C4-2B (cell line): ENCODE data around the gene CRTC3.

Experiments
- H3K27ac ChIP-seq: fragments of 450-650 bp; 2 replicates; pipeline ENCODE4 v1.5.1; 2017
- CTCF ChIP-seq: fragments of 450-650 bp; conservative IDR thresholded peaks from 2 replicates; pipeline ENCODE4 v1.5.1; 2017; ENCODE audit warnings: mild to moderate bottlenecking
- ZFX ChIP-seq: fragments of 450-650 bp; IDR thresholded peaks from 2 replicates; pipeline ENCODE4 v1.6.1; 2017

The CRTC3 gene

DNA sequence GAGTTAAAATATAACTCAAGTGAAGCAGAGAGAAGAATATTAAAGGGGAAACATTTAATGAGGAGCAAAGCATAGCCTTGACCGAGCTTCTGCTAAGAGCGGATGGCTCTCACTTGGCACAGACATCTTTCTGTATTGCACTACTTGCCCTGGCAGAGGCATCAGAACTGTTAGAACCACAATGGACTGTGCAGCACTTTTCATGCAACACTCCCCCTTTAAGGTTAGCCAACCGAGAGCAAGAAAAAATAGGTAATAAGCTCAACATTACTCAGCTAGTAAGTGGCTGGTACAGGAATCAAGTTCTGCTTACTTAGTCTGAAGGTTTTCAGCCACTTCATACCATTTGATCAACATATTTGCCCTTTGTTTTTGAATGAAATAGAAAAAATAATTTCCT lies 33.7 kb downstream of the CRTC3 start:
- H3K27ac ChIP-seq, result no peak overlapping the region

GRCh38 chr15:90564051-90564450 lies 34.3 kb downstream of the CRTC3 start:
- TF ChIP-seq ZFX, result no peak
- no peak for TF ChIP-seq CTCF
- H3K27ac ChIP-seq, result no peak overlapping the region

More for the DNA sequence above, 33.7 kb downstream of the CRTC3 start:
- TF ChIP-seq CTCF (no peak), ZFX (no peak)

- no peak overlapping the region for H3K27ac ChIP-seq
- TF ChIP-seq CTCF (no peak), ZFX (no peak)
Observed at GRCh38 chr15:90564590-90564989, 34.9 kb downstream of the CRTC3 start.

GRCh38 chr15:90565866-90566265 lies 36.1 kb downstream of the CRTC3 start:
- H3K27ac ChIP-seq, result no peak overlapping the region
- TF ChIP-seq CTCF (no peak), ZFX (no peak)

DNA sequence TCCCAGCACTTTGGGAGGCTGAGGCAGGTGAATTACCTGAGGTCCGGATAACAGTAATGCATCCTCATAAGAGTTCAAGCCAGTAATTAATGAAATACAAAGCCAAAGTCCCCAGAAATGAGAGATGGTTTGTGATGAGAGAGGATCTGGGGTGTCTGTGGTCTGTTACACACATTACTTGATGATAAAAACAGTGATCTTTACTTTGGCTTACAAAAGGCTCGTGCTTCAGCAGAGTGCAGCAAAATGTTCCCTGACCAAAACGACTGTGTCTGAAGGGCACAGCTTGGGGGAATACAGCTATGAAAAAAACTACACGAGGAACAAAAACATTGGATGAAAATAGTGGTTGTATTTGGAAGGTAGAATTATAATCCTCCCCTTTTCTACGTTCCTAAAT lies 40.9 kb downstream of the CRTC3 start:
- TF ChIP-seq ZFX (no peak), CTCF (no peak)
- H3K27ac ChIP-seq, result no peak overlapping the region

- peak overlapping the region; percentile 26; the same call in 1 of the 2 replicates for H3K27ac ChIP-seq
- TF ChIP-seq ZFX (no peak), CTCF (no peak)
Observed at GRCh38 chr15:90571063-90571541, 41.4 kb downstream of the CRTC3 start.

GRCh38 chr15:90572893-90573292 lies 43.2 kb downstream of the CRTC3 start:
- TF ChIP-seq ZFX (no peak), CTCF (no peak)
- no peak overlapping the region for H3K27ac ChIP-seq
